Vagina (tissue), 2 donors: Measurements from ENCODE around the gene ITGA6.

Experiments
- CTCF ChIP-seq, 3 experiments: fragments of 450-650 bp in 2 of 3; fragments of 200-600 bp in 1 of 3; sonication (generic) in 1 of 3; IDR thresholded peaks; one replicate each; pipeline ENCODE4 v1.5.1; 2017 to 2019; ENCODE audit warnings: antibody characterized with exemption in 3 of 3, mild to moderate bottlenecking in 2 of 3, moderate library complexity in 2 of 3
- POLR2A ChIP-seq, 2 donors: fragments of 450-650 bp; IDR thresholded peaks; one replicate each; pipeline ENCODE4 v1.6.1; 2017; ENCODE audit warnings: antibody characterized with exemption in 2 of 2, mild to moderate bottlenecking in 2 of 2, moderate library complexity in 2 of 2
- POLR2AphosphoS5 ChIP-seq, 2 donors: sonication (generic); formaldehyde crosslinking; IDR thresholded peaks; one replicate each; pipeline ENCODE4 v1.9.0; 2017; ENCODE audit warnings: antibody characterized with exemption in 2 of 2, mild to moderate bottlenecking in 2 of 2, low read depth in 1 of 2; ENCODE audit not compliant: insufficient read depth in 1 of 2

- TF ChIP-seq POLR2A (IDR thresholded peaks at IDR 0.05) (no peak), CTCF (IDR thresholded peaks at IDR 0.05) (no peak), POLR2AphosphoS5 (IDR thresholded peaks at IDR 0.05; ENCODE audit: insufficient read depth in 1 of 2, low read depth in 1 of 2) (no peak)
Measured at GRCh38 chr2:172436889-172437288, 9.5 kb downstream of the ITGA6 start.
